ENCODE measurements around the gene RPS6KA5.

The RPS6KA5 gene

DNA sequence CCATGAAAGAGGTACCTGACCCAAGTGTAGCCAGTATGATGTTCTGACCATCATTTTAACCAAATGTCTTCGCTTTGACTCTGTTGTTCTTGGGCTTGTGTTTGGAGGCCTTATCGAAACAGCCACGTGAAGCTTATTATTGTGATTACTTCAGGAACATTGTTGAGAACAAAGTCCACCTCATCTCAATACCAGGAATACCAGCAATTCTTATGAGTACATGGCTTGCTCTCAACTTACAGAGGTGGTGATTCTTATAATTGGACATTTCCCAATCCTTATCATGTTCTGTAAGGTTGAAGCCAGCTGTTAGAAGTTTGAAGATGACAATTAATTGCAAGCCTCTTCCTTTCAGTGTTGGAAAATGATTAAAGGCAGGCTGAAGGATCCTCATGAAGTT is 21.8 kb upstream of the RPS6KA5 start:
- H3K4me3 ChIP-seq (ENCODE audit: low read depth, low read length), result no peak overlapping the region
- TF ChIP-seq, protein P1, sequence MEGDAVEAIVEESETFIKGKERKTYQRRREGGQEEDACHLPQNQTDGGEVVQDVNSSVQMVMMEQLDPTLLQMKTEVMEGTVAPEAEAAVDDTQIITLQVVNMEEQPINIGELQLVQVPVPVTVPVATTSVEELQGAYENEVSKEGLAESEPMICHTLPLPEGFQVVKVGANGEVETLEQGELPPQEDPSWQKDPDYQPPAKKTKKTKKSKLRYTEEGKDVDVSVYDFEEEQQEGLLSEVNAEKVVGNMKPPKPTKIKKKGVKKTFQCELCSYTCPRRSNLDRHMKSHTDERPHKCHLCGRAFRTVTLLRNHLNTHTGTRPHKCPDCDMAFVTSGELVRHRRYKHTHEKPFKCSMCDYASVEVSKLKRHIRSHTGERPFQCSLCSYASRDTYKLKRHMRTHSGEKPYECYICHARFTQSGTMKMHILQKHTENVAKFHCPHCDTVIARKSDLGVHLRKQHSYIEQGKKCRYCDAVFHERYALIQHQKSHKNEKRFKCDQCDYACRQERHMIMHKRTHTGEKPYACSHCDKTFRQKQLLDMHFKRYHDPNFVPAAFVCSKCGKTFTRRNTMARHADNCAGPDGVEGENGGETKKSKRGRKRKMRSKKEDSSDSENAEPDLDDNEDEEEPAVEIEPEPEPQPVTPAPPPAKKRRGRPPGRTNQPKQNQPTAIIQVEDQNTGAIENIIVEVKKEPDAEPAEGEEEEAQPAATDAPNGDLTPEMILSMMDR (IDR thresholded peaks at IDR 0.05; ENCODE audit: control insufficient read depth, extremely low read depth, insufficient read depth), result no peak
- no peak for DNase-seq (ENCODE audit: low read depth)

DNA sequence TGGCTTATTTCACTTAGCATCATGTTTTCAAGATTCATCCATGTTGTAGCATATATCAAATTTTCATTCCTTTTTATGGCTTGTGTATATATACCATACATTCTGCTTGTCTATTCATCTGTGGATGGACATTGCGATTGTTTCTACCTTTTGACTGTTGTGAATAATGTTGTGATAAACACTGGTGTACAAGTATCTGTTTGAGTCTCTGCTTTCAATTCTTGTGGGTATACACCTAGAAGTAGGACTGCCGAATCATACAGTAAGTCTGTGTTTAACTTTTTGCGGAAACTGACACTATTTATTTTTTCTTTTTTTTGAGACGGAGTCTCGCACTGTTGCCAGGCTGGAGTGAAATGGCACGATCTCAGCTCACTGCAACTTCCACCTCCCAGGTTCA is 19.6 kb upstream of the RPS6KA5 start:
- no peak for DNase-seq (ENCODE audit: low read depth)
- TF ChIP-seq, protein P1 (IDR thresholded peaks at IDR 0.05; ENCODE audit: control insufficient read depth, extremely low read depth, insufficient read depth), result no peak

DNA sequence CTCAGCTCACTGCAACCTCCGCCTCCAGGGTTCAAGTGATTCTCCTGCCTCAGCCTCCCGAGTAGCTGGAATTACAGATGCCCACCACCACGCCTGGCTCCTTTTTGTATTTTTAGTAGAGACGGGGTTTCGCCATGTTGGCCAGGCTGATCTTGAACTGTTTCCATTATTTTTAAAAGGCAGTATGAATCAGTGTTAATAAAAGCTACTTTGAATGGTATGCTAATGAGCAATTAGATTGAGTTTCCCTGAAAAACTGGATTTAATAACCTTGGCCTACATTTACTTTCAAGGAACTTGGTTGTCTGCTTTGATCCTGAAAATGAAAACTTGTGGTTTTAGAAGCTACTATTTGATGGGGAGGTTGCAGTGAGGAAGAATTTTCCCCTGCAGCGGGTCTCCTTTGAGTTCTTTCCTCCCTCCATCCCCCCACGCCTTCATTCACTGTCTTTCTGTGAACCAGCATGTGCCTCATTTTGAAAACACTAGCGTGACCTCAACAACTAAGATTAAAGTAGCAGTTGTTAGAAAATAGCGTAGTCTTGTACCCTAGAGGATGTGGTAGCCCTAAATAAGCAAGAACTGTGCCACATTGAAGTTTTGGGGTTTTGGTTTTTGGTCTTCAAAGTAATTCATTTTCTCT is 17.8 kb upstream of the RPS6KA5 start:
- H3K4me3 ChIP-seq (ENCODE audit: low read depth, low read length), result no peak overlapping the region
- DNase-seq (ENCODE audit: low read depth), result no peak
- TF ChIP-seq, protein P1 (IDR thresholded peaks at IDR 0.05; ENCODE audit: control insufficient read depth, extremely low read depth, insufficient read depth), result no peak

More for the DNA sequence above, 19.6 kb upstream of the RPS6KA5 start:
- no peak overlapping the region for H3K4me3 ChIP-seq (ENCODE audit: low read depth, low read length)

DNA sequence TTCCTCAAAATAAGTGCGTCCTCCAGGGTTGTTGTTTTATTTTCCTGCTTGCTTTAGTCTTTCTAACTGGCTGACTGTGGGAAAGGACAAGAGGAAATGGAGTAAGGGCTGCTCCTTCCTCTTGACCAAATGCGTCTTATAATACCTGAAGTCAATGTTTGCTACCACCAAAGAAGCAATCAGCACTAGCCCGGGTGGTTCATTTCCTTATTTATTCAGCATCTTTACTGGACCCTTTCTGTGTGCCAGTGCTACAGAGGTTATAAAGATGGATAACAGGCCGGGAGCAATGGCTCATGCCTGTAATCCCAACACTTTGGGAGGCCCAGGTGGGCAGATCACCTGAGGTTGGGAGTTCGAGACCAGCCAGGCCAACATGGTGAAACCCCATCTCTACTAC is 15.1 kb upstream of the RPS6KA5 start:
- TF ChIP-seq, protein P1 (IDR thresholded peaks at IDR 0.05; ENCODE audit: control insufficient read depth, extremely low read depth, insufficient read depth), result no peak
- no peak overlapping the region for H3K4me3 ChIP-seq (ENCODE audit: low read depth, low read length)
- DNase-seq (ENCODE audit: low read depth), result peak; percentile 21

DNA sequence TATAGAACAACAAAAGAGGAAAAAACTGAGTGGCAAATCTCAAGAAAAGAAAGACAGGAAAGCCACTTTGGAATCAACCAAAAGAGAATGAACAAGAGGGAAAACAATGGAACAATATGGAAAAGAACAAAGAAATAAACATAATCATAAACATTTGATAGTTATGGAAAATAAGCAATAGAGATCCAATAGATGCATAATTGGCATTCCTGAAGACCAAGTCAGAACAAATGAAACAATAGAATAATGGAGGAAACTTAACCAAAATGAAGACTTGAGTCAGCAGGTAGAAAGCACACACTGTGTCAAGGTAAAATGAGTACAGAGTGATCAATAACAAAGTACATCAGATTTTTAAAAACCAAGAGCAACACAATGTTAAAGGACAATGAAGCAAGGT is 10.1 kb upstream of the RPS6KA5 start:
- no peak for DNase-seq (ENCODE audit: low read depth)
- H3K4me3 ChIP-seq (ENCODE audit: low read depth, low read length), result no peak overlapping the region
- TF ChIP-seq, protein P1 (IDR thresholded peaks at IDR 0.05; ENCODE audit: control insufficient read depth, extremely low read depth, insufficient read depth), result no peak

DNA sequence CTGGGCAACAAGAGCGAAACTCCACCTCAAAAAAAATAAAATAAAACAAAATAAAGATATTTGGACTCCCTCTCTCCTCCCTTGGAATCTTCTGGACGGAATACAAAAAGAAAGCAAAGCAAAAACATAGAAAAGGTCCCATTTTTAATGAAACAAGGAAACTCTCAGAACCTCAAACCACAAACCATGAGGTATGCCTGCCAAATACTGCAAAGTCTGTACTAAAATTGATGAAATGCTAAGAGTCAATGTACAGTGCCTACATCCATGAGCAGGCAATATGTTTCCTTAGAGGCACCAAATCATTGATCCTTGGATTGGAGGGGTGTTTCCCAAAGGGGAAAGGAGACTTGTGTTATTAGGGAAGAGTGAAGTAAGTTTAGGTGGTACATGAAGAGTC is 8.2 kb upstream of the RPS6KA5 start:
- no peak for DNase-seq (ENCODE audit: low read depth)
- H3K4me3 ChIP-seq (ENCODE audit: low read depth, low read length), result no peak overlapping the region
- TF ChIP-seq, protein P1 (IDR thresholded peaks at IDR 0.05; ENCODE audit: control insufficient read depth, extremely low read depth, insufficient read depth), result no peak

DNA sequence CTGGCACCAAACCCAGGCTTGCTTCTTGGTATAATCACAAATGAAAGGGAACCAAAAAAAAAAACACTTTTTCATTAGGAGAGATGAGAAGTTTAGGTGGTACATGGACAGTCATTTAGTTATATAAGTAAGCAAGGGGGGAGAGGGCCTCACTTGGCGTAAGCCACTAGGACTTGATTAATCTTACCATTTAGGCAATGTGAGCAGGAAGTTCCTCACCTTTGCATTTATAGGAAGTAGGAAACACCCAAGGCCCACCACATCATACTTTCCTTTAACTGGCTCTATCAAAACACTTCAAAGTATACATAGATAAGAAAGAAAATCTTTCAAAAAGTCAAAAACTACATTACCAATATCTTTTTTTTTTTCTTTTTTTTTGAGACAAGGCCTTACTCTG is 6.7 kb upstream of the RPS6KA5 start:
- no peak for DNase-seq (ENCODE audit: low read depth)
- TF ChIP-seq, protein P1 (IDR thresholded peaks at IDR 0.05; ENCODE audit: control insufficient read depth, extremely low read depth, insufficient read depth), result no peak
- no peak overlapping the region for H3K4me3 ChIP-seq (ENCODE audit: low read depth, low read length)

Measured in LNCaP clone FGC (cell line).